GM18526 (cell line): ENCODE measurements around the gene TBX10.

ENCODE experiments used
- POLR2A ChIP-seq: IDR thresholded peaks from 3 replicates; pipeline ENCODE4 v1.6.1; 2011; ENCODE audit not compliant: insufficient read length; ENCODE audit errors: extremely low read depth

Gene TBX10

DNA sequence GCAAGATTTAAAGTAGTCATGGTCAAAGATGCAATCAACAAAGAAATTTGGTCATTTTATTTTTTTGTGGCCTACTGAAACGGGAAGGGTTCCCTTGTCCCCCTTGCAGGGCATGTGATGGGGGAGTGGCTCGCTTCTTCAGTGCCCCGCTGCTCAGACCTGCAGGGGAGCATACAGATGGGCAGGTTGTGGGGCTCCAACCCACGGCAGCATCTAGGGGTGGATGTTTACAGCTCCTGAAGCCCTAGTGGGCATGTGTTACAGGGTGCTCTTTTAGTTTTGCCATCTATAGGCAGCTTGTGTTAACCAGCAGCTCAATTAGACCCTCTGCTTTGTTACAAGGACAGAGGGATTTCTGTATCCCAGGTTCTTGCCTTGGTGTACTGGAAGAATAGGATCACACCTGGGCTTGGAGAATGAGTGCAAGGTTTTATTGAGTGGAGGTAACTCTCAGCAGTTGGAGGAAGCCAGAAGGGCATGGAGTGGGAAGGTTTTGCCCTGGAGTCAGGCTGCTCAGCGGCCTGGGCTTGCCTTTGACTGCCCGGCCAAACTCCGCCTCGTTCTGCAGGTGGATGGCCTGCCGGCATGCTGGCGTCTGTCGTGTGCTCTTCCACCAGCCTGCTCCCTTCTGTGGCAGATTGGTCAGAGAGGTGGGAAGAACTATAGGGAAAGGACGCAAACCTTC, 46.5 kb downstream of the TBX10 start:
- no peak for TF ChIP-seq POLR2A

DNA sequence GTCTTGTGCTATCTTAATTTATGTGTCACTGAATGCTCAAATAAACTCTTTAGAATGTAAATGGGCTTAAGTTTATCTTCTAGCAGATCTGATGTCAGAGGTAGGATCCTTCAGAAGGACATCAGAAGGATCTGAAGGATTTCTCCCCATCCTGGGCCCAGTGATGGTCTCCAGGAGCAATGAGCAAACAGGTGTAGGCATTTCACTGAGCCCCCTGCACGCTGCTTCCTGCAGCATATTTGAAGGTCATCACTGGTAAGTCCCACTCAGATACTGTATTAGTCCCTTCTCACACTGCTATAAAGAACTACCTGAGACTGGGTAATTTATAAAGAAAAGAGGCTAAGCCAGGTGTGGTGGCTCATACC, 51.4 kb downstream of the TBX10 start:
- no peak for TF ChIP-seq POLR2A

DNA sequence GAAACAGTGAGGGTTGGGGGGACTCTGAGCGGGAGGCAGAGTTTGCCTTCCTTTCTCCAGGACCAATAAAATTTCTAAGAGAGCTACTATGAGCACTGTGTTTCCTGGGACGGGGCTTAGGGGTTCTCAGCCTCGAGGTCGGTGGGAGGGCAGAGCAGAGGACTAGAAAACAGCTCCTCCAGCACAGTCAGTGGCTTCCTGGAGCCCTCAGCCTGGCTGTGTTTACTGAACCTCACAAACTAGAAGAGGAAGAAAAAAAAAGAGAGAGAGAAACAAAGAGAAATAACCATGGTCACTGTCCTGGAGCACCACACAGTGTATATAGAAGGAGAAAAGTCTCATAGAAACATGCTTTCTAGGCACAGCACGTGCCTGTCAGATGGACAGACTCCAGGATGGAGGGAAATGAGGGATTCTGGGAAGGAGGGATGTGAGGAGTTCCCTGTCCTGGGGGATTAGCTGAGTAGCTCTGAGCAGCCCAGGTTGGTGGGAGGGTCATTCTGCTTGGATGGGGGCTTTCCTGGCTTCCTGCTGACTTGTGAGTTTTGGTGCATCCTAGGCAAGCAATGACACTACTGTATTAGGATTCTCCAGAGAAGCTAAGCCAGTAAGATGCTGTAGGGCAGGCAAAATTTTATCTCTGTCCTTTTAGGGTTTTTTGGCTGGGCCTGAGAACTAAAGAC, 52.9 kb downstream of the TBX10 start:
- TF ChIP-seq POLR2A: no peak

DNA sequence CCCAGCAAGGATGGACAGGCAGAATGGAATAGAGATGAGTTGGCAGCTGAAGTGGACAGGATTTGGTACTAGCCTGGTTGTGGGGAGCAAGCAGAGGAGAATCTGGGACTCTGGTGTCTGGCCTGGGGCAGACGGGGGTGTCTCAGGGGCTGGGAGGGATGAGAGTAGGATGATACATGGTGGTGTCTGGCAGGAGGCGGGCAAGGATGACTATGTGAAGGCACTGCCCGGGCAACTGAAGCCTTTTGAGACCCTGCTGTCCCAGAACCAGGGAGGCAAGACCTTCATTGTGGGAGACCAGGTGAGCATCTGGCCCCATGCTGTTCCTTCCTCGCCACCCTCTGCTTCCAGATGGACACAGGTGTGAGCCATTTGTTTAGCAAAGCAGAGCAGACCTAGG, 53.7 kb downstream of the TBX10 start:
- TF ChIP-seq POLR2A: no peak

DNA sequence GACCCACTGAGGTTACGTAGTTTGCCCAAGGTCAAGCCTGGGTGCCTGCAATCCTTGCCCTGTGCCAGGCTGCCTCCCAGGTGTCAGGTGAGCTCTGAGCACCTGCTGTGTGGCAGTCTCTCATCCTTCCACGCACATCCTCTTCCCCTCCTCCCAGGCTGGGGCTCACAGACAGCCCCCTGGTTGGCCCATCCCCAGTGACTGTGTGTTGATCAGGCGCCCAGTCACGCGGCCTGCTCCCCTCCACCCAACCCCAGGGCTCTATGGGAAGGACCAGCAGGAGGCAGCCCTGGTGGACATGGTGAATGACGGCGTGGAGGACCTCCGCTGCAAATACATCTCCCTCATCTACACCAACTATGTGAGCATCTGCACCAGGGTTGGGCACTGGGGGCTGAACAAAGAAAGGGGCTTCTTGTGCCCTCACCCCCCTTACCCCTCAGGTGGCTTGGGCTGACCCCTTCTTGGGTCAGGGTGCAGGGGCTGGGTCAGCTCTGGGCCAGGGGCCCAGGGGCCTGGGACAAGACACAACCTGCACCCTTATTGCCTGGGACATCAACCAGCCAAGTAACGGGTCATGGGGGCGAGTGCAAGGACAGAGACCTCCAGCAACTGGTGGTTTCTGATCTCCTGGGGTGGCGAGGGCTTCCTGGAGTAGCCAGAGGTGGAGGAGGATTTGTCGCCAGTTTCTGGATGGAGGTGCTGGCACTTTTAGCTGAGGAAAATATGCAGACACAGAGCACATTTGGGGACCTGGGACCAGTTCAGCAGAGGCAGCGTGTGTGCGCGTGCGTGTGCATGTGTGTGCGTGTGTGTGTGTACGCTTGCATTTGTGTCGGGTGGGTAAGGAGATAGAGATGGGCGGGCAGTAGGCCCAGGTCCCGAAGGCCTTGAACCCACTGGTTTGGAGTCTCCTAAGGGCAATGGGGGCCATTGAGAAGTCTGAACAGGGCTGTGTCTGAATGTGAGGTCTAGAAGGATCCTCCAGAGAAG, 54.4 kb downstream of the TBX10 start:
- no peak for TF ChIP-seq POLR2A

DNA sequence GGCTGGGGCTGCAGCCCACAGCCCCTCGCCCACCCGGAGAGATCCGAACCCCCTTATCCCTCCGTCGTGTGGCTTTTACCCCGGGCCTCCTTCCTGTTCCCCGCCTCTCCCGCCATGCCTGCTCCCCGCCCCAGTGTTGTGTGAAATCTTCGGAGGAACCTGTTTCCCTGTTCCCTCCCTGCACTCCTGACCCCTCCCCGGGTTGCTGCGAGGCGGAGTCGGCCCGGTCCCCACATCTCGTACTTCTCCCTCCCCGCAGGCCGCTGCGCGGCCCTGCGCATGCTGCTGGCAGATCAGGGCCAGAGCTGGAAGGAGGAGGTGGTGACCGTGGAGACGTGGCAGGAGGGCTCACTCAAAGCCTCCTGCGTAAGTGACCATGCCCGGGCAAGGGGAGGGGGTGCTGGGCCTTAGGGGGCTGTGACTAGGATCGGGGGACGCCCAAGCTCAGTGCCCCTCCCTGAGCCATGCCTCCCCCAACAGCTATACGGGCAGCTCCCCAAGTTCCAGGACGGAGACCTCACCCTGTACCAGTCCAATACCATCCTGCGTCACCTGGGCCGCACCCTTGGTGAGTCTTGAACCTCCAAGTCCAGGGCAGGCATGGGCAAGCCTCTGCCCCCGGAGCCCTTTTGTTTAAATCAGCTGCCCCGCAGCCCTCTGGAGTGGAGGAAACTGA, 55.2 kb downstream of the TBX10 start:
- no peak for TF ChIP-seq POLR2A

DNA sequence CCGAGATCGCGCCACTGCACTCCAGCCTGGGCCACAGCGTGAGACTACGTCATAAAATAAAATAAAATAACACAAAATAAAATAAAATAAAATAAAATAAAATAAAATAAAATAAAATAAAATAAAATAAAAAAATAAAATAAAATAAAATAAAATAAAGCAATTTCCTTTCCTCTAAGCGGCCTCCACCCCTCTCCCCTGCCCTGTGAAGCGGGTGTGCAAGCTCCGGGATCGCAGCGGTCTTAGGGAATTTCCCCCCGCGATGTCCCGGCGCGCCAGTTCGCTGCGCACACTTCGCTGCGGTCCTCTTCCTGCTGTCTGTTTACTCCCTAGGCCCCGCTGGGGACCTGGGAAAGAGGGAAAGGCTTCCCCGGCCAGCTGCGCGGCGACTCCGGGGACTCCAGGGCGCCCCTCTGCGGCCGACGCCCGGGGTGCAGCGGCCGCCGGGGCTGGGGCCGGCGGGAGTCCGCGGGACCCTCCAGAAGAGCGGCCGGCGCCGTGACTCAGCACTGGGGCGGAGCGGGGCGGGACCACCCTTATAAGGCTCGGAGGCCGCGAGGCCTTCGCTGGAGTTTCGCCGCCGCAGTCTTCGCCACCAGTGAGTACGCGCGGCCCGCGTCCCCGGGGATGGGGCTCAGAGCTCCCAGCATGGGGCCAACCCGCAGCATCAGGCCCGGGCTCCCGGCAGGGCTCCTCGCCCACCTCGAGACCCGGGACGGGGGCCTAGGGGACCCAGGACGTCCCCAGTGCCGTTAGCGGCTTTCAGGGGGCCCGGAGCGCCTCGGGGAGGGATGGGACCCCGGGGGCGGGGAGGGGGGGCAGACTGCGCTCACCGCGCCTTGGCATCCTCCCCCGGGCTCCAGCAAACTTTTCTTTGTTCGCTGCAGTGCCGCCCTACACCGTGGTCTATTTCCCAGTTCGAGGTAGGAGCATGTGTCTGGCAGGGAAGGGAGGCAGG, 56.0 kb downstream of the TBX10 start, which contains the start of gene GSTP1:
Gene GSTP1 (plus strand): TSS at position 566 of the 958 bp plus-strand sequence. CDS start 32 bp downstream, at position 598.
- TF ChIP-seq POLR2A: peak; percentile 99

DNA sequence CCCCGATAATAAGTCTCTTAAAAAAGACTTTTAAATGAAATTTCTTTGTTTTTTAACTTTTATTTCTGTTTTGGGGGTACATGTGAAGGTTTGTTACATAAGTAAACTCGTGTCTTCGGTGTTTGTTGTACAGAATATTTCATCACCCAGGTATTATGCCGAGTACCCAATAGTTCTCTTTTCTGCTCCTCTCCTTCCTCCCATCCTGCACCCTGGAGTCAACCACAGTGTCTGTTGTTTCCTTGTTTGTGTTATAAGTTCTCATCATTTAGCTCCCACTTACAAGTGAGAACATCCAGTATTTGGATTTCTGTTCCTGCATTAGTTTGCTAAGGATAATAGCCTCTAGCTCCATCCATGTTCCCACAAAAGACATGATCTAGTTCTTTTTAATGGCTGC, 57.6 kb downstream of the TBX10 start:
- no peak for TF ChIP-seq POLR2A

DNA sequence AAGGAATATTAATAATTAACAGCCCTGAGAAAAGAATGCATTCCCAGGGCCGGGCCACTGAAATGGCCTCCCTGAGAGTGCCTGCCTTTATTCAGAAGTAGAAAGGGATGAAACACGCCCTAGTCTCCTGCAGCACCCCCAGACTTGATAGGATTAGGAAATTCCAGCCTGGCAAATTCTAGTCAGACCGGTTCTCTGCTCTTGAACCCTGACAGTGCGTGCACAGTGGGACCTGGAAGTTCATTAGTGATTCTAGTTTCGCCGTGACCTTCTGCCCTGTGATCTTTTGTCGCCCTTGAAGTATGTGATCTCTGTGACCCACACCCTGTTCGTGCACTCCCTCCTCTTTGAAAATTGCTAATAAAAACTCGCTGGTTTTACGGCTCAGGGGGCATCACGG, 58.1 kb downstream of the TBX10 start:
- no peak for TF ChIP-seq POLR2A
